GM18508 (cell line): Measurements from ENCODE around the gene GOLGA6D.
"Not testable (repeated sequence)": the region's sequence is repeated elsewhere in the genome, so short reads cannot be mapped to it uniquely, and the experiment has no call there.

ENCODE experiments used
- ATAC-seq: cut with Tn5 transposase; IDR thresholded peaks from one replicate; pipeline ENCODE4 v1.9.1; 2021; ENCODE audit warnings: moderate number of reproducible peaks; ENCODE audit not compliant: insufficient read depth, unreplicated experiment

GOLGA6D gene

GRCh38 chr15:75282572-75282971 lies at the start of gene GOLGA6D:
TSS of gene GOLGA6D (plus strand) at chr15:75282835. CDS start at chr15:75282876, 41 bp downstream.
- ATAC-seq: not testable (repeated sequence)

GRCh38 chr15:75233504-75234190 lies 49.0 kb upstream of the GOLGA6D start:
- no peak for ATAC-seq

- no peak for ATAC-seq
Measured at GRCh38 chr15:75234191-75234810, 48.3 kb upstream of the GOLGA6D start.

GRCh38 chr15:75235051-75235673 lies 47.5 kb upstream of the GOLGA6D start:
- no peak for ATAC-seq

GRCh38 chr15:75235760-75236729 lies 46.6 kb upstream of the GOLGA6D start:
- no peak for ATAC-seq

- ATAC-seq: no peak
Measured at GRCh38 chr15:75237316-75237982, 45.2 kb upstream of the GOLGA6D start.

GRCh38 chr15:75238150-75238549 lies 44.5 kb upstream of the GOLGA6D start:
- no peak for ATAC-seq

- ATAC-seq: not testable (repeated sequence)
Measured at GRCh38 chr15:75245741-75246140, 36.9 kb upstream of the GOLGA6D start.

GRCh38 chr15:75248991-75249390 lies 33.6 kb upstream of the GOLGA6D start:
- ATAC-seq: not testable (repeated sequence)

- no peak for ATAC-seq
Measured at GRCh38 chr15:75249726-75250125, 32.9 kb upstream of the GOLGA6D start.

GRCh38 chr15:75251343-75251742 lies 31.3 kb upstream of the GOLGA6D start:
- ATAC-seq: not testable (repeated sequence)

GRCh38 chr15:75252285-75252684 lies 30.4 kb upstream of the GOLGA6D start:
- ATAC-seq: not testable (repeated sequence)

GRCh38 chr15:75258034-75258433 lies 24.6 kb upstream of the GOLGA6D start, which contains the start of gene GOLGA6C:
TSS of gene GOLGA6C (plus strand) at chr15:75258334. CDS start at chr15:75258599, 265 bp downstream.
- ATAC-seq: not testable (repeated sequence)

- not testable (repeated sequence) for ATAC-seq
Measured at GRCh38 chr15:75258620-75259343, 23.9 kb upstream of the GOLGA6D start.

- not testable (repeated sequence) for ATAC-seq
Measured at GRCh38 chr15:75259873-75260272, 22.8 kb upstream of the GOLGA6D start.

GRCh38 chr15:75273751-75274359 lies 8.8 kb upstream of the GOLGA6D start:
- not testable (repeated sequence) for ATAC-seq

GRCh38 chr15:75274509-75275107 lies 8.0 kb upstream of the GOLGA6D start:
- ATAC-seq: not testable (repeated sequence)

- ATAC-seq: not testable (repeated sequence)
Measured at GRCh38 chr15:75275617-75276016, 7.0 kb upstream of the GOLGA6D start.
